ENCODE results near the gene MRPL33. TPM values are rescaled to one million over a fixed set of nuclear protein-coding genes. Genes with fewer than 3 reads are reported as not detected.

The MRPL33 gene
- 335 and 349 TPM in 2 replicates for total RNA-seq (2014; rRNA removed; shearing (Covaris generic))

GRCh38 chr2:27771548-27772335 is at the start of gene MRPL33:
TSS of gene MRPL33 (plus strand) at chr2:27771719. CDS start at chr2:27771778, 59 bp downstream.
- peak; percentile 91 for DNase-seq (ENCODE audit: low read depth)

- peak; percentile 44 for DNase-seq (ENCODE audit: low read depth)
Measured at GRCh38 chr2:27721884-27722485, 49.5 kb upstream of the MRPL33 start.

GRCh38 chr2:27723372-27724144 is 48.0 kb upstream of the MRPL33 start:
- peak; percentile 79 for DNase-seq (ENCODE audit: low read depth)

GRCh38 chr2:27724191-27724590 is 47.3 kb upstream of the MRPL33 start:
- DNase-seq (ENCODE audit: low read depth): no peak

GRCh38 chr2:27724905-27725701 is 46.4 kb upstream of the MRPL33 start:
- DNase-seq (ENCODE audit: low read depth): peak; percentile 36

- DNase-seq (ENCODE audit: low read depth): no peak
Measured at GRCh38 chr2:27727257-27727656, 44.3 kb upstream of the MRPL33 start.

- no peak for DNase-seq (ENCODE audit: low read depth)
Measured at GRCh38 chr2:27728081-27728858, 43.2 kb upstream of the MRPL33 start.

- DNase-seq (ENCODE audit: low read depth): peak; percentile 14
Measured at GRCh38 chr2:27729198-27729597, 42.3 kb upstream of the MRPL33 start.

- DNase-seq (ENCODE audit: low read depth): no peak
Measured at GRCh38 chr2:27729614-27730013, 41.9 kb upstream of the MRPL33 start.

GRCh38 chr2:27730261-27730662 is 41.3 kb upstream of the MRPL33 start:
- no peak for DNase-seq (ENCODE audit: low read depth)

GRCh38 chr2:27730980-27731691 is 40.4 kb upstream of the MRPL33 start:
- DNase-seq (ENCODE audit: low read depth): no peak

- no peak for DNase-seq (ENCODE audit: low read depth)
Measured at GRCh38 chr2:27734305-27734704, 37.2 kb upstream of the MRPL33 start.

- DNase-seq (ENCODE audit: low read depth): peak; percentile 76
Measured at GRCh38 chr2:27735263-27735904, 36.1 kb upstream of the MRPL33 start.

- DNase-seq (ENCODE audit: low read depth): no peak
Measured at GRCh38 chr2:27736031-27736889, 35.3 kb upstream of the MRPL33 start.

- DNase-seq (ENCODE audit: low read depth): no peak
Measured at GRCh38 chr2:27736890-27737204, 34.7 kb upstream of the MRPL33 start.

- DNase-seq (ENCODE audit: low read depth): peak; percentile 50
Measured at GRCh38 chr2:27737676-27738348, 33.7 kb upstream of the MRPL33 start.

GRCh38 chr2:27738349-27739057 is 33.0 kb upstream of the MRPL33 start:
- no peak for DNase-seq (ENCODE audit: low read depth)

- DNase-seq (ENCODE audit: low read depth): no peak
Measured at GRCh38 chr2:27739058-27739373, 32.5 kb upstream of the MRPL33 start.
